Transverse colon (tissue), 4 donors: ENCODE data around the gene CADM2. TPM values are rescaled to one million over a fixed set of nuclear protein-coding genes. Genes with fewer than 3 reads are reported as not detected.

ENCODE experiments used
- DNase-seq: peaks from one replicate; pipeline ENCODE4 v3.0.0-alpha.2; 2019
- H3K27ac ChIP-seq, 4 donors: fragments of 200-600 bp; sonication (generic); 2 replicates each; pipeline ENCODE4 v1.5.1; 2016 to 2018; ENCODE audit warnings: inconsistent platforms in 4 of 4
- H3K27me3 ChIP-seq: fragments of 200-600 bp; sonication (generic); 2 replicates; pipeline ENCODE4 v1.5.1; 2017; ENCODE audit warnings: inconsistent platforms
- H3K36me3 ChIP-seq, 4 donors: fragments of 200-600 bp; sonication (generic); 2 replicates each; pipeline ENCODE4 v1.5.1; 2017 to 2019; ENCODE audit warnings: inconsistent platforms in 4 of 4
- H3K4me1 ChIP-seq, 4 donors: fragments of 200-600 bp; sonication (generic); 2 replicates each; pipeline ENCODE4 v1.5.1; 2017 to 2020; ENCODE audit warnings: inconsistent platforms in 4 of 4
- H3K4me3 ChIP-seq, 4 donors: fragments of 200-600 bp; sonication (generic); 1 replicate in 1 of 4; 2 replicates in 3 of 4; pipeline versions ENCODE4 v1.5.1 to v1.6.1; 2017 to 2019; ENCODE audit warnings: inconsistent platforms in 4 of 4
- H3K9me3 ChIP-seq, 2 donors: fragments of 200-600 bp; sonication (generic); 2 replicates each; pipeline ENCODE4 v1.5.1; 2017 to 2019; ENCODE audit warnings: inconsistent platforms in 2 of 2
- CTCF ChIP-seq, 5 experiments: fragments of 200-600 bp in 3 of 5; fragments of 450-650 bp in 2 of 5; sonication (generic) in 3 of 5; IDR thresholded peaks; 1 replicate in 2 of 5; 2 replicates in 3 of 5; pipeline ENCODE4 v1.5.1; 2016 to 2017; ENCODE audit warnings: antibody characterized with exemption in 5 of 5, inconsistent platforms in 3 of 5, mild to moderate bottlenecking in 2 of 5, moderate library complexity in 1 of 5
- EP300 ChIP-seq: sonication (generic); formaldehyde crosslinking; IDR thresholded peaks from one replicate; pipeline ENCODE4 v1.6.1; 2017; ENCODE audit warnings: antibody characterized with exemption, low read depth
- POLR2A ChIP-seq: fragments of 450-650 bp; IDR thresholded peaks from one replicate; pipeline ENCODE4 v1.6.1; 2016; ENCODE audit warnings: antibody characterized with exemption, mild to moderate bottlenecking, moderate library complexity
- POLR2AphosphoS5 ChIP-seq, 3 donors: sonication (generic); formaldehyde crosslinking; IDR thresholded peaks; one replicate each; pipeline ENCODE4 v1.6.1; 2016; ENCODE audit warnings: antibody characterized with exemption in 3 of 3
- WGBS, 2 donors: methylation state at CpG; one replicate each; pipeline ENCODE4 v1.1.5; 2018; ENCODE audit warnings: low coverage in 1 of 2; 5-methylcytosine and 5-hydroxymethylcytosine counted together
- in situ Hi-C, 4 donors: fragments of 200-750 bp; cut with MboI; loops; one replicate each; pipeline versions ENCODE4 v1.15.0 to v1.15.1; 2017; ENCODE audit warnings: low sequenced_read_pairs in 3 of 4, low pct_ligation_motif_present in 1 of 4, low pct_unique_long_range_greater_than_20kb in 1 of 4
- intact Hi-C: fragments of 100-400 bp; cut with DNase I; formaldehyde crosslinking; loops from one replicate; pipeline ENCODE4 v1.15.1; 2023; ENCODE audit warnings: low total_unique reads
- total RNA-seq, 4 donors: library from RNA; depleted of rRNA; stranded (reverse); fragments of >200 nt; gene quantifications; one replicate each; pipeline ENCODE4 v1.1.0, GENCODE V29; 2016

Gene CADM2
- total RNA-seq, 4 donors from 2014 or later, result 2.2 to 21.3 (median 4.5) TPM

- TF ChIP-seq EP300 (no peak), POLR2A (no peak), CTCF (IDR thresholded peaks at IDR 0.05) (no peak), POLR2AphosphoS5 (IDR thresholded peaks at IDR 0.05) (no peak)
- intact Hi-C loops, result no loop called here
- no peaks in the 10 kb centered on the region for H3K27me3 ChIP-seq
- no peak overlapping the region for H3K27ac ChIP-seq
- DNase-seq, result no peak
- H3K36me3 ChIP-seq, result no peaks in the 10 kb centered on the region
- in situ Hi-C loops, result no loop called here
- no peaks in the 10 kb centered on the region for H3K9me3 ChIP-seq
- H3K4me1 ChIP-seq, result no peaks in the 10 kb centered on the region
- H3K4me3 ChIP-seq, result no peak overlapping the region
These were observed 557.4 kb downstream of the CADM2 start for GRCh38 chr3:85516146-85516545.

DNA sequence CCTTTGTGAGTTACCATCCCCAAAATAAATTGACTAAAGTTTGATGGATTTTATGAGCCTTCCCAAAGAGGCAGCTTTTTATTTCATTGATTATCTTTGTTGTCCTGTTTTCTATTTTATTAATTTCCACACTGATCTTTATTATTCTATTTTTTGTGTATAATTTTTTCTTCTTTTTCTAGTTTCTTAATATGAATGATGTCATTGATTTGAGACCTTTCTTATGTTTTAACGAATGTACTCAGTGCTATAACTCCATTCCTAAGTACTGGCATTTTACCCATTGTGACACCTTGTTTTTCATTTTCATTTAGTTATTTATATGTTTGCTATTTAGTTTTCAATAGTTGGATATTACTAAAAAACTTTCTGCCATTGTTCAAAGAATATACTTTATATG, 565.3 kb downstream of the CADM2 start:
- no peak overlapping the region for H3K4me3 ChIP-seq
- intact Hi-C loops, result no loop called here
- TF ChIP-seq EP300, result no peak
- no peak for TF ChIP-seq POLR2A
- no peak for TF ChIP-seq CTCF (IDR thresholded peaks at IDR 0.05)
- TF ChIP-seq POLR2AphosphoS5 (IDR thresholded peaks at IDR 0.05), result no peak
- no peak for DNase-seq
- in situ Hi-C loops, result no loop called here
- H3K27ac ChIP-seq, result no peak overlapping the region
- no peaks in the 10 kb centered on the region for H3K36me3 ChIP-seq
- no peaks in the 10 kb centered on the region for H3K27me3 ChIP-seq
- H3K4me1 ChIP-seq, result no peaks in the 10 kb centered on the region
- no peaks in the 10 kb centered on the region for H3K9me3 ChIP-seq
- 64 to 73% methylated on average over 1 of the region's 1 CpG for WGBS, 2 donors

DNA sequence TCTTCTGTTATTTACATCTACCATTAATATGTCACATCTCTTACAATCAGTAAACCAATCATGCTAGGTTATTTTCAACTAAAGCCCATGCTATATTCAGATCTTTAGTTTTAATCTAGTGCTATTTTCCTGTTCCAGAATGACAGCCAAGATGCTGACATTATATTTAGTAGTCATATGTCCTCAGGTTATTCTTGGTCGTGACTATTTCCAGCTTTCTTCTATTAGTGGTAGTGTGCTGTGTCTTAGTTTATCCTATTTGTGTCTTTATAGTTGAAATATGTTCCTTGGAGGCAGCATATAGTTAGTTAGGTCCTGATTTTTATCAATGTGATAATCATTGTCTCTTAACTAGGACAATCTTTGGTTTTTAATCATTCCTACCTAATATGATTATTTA, 566.5 kb downstream of the CADM2 start:
- Histone ChIP-seq H3K4me1 (no peaks in the 10 kb centered on the region), H3K9me3 (no peaks in the 10 kb centered on the region), H3K4me3 (no peak overlapping the region), H3K36me3 (no peaks in the 10 kb centered on the region), H3K27me3 (no peaks in the 10 kb centered on the region), H3K27ac (no peak overlapping the region)
- TF ChIP-seq POLR2A (no peak), POLR2AphosphoS5 (IDR thresholded peaks at IDR 0.05) (no peak), EP300 (no peak), CTCF (IDR thresholded peaks at IDR 0.05) (no peak)
- intact Hi-C loops (no loop called here), in situ Hi-C loops (no loop called here)
- 20 to 52% methylated on average over 1 of the region's 1 CpG for WGBS, 2 donors
- no peak for DNase-seq

DNA sequence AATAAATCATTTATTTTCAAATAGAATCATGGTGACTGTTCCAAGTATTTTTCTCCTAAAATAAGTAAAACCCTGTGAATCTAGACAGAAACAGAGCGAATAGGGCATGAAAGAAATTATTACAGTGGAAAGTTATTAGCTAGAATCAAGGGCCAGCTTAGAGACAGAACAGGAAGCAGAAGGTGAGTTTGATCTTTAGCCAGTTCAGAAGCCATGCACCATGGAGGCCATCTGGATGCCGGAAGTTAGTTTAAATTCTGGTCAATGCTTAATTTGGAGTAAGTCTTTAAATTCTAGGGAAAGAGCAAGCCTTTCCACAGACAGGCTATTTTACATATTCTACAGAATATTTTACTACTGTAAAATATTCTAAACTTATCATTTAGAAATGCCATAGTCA, 574.8 kb downstream of the CADM2 start:
- WGBS, 2 donors, result 80 to 89% methylated on average over 2 of the region's 2 CpGs
- no peaks in the 10 kb centered on the region for H3K36me3 ChIP-seq
- intact Hi-C loops (no loop called here), in situ Hi-C loops (no loop called here)
- TF ChIP-seq POLR2A (no peak), EP300 (no peak), POLR2AphosphoS5 (IDR thresholded peaks at IDR 0.05) (no peak), CTCF (IDR thresholded peaks at IDR 0.05) (no peak)
- no peaks in the 10 kb centered on the region for H3K4me1 ChIP-seq
- H3K27ac ChIP-seq, result no peak overlapping the region
- DNase-seq, result no peak
- no peaks in the 10 kb centered on the region for H3K27me3 ChIP-seq
- H3K9me3 ChIP-seq, result no peaks in the 10 kb centered on the region
- no peak overlapping the region for H3K4me3 ChIP-seq
